GM13976 (cell line): ENCODE results near the gene PRSS38.

ENCODE experiments used
- DNase-seq: peaks from one replicate; pipeline ENCODE4 v3.0.0; 2012; ENCODE audit warnings: low spot score
- CTCF ChIP-seq: IDR thresholded peaks from 2 replicates; pipeline ENCODE4 v1.5.1; 2012; ENCODE audit warnings: borderline replicate concordance, mild to moderate bottlenecking; ENCODE audit not compliant: insufficient read depth; ENCODE audit errors: extremely low read depth, missing control alignments, control extremely low read depth
- in situ Hi-C: fragments of 300-500 bp; cut with MboI; formaldehyde crosslinking; loops from one replicate; pipeline ENCODE4 v1.12.0; 2022; ENCODE audit warnings: low sequenced_read_pairs, mixed read lengths, inconsistent platforms; ENCODE audit not compliant: unreplicated experiment

The PRSS38 gene

GRCh38 chr1:227778401-227778947 lies 37.0 kb upstream of the PRSS38 start:
- in situ Hi-C loops, result no loop called here
- DNase-seq, result no peak
- TF ChIP-seq CTCF, result no peak

GRCh38 chr1:227779021-227779441 lies 36.4 kb upstream of the PRSS38 start:
- in situ Hi-C loops, result no loop called here
- TF ChIP-seq CTCF, result no peak
- no peak for DNase-seq

GRCh38 chr1:227779685-227780084 lies 35.8 kb upstream of the PRSS38 start:
- in situ Hi-C loops, result no loop called here
- no peak for TF ChIP-seq CTCF
- DNase-seq, result no peak

GRCh38 chr1:227780101-227781044 lies 35.1 kb upstream of the PRSS38 start:
- in situ Hi-C loops, result no loop called here
- DNase-seq, result no peak
- TF ChIP-seq CTCF, result no peak

- DNase-seq, result no peak
- in situ Hi-C loops, result no loop called here
These were observed 34.1 kb upstream of the PRSS38 start for GRCh38 chr1:227781314-227781930.

More at GRCh38 chr1:227781314-227781930, 34.1 kb upstream of the PRSS38 start:
- TF ChIP-seq CTCF, result no peak
